Astrocyte of the spinal cord (primary cell): Measurements from ENCODE around the gene RCBTB1.

Experiments
- DNase-seq: peaks from one replicate; pipeline ENCODE4 v3.0.0; 2011; ENCODE audit warnings: low read depth, low spot score
- H3K4me3 ChIP-seq: 2 replicates; pipeline ENCODE4 v1.5.1; 2011; ENCODE audit warnings: low read depth, mild to moderate bottlenecking, low read length, moderate library complexity
- CTCF ChIP-seq: IDR thresholded peaks from 2 replicates; pipeline ENCODE4 v1.5.1; 2012; ENCODE audit warnings: low read depth, mild to moderate bottlenecking, low read length, inconsistent platforms
- in situ Hi-C: cut with HindIII; loops from 2 replicates; pipeline ENCODE4 v1.10.0; 2017; ENCODE audit warnings: low sequenced_read_pairs

RCBTB1 gene

GRCh38 chr13:49587311-49587847 is 2.0 kb upstream of the RCBTB1 start:
- TF ChIP-seq CTCF, result no peak
- in situ Hi-C loops, result no loop called here
- no peak overlapping the region for H3K4me3 ChIP-seq
- DNase-seq, result no peak

- no peak for TF ChIP-seq CTCF
- no peak overlapping the region for H3K4me3 ChIP-seq
- no peak for DNase-seq
- in situ Hi-C loops, result no loop called here
Measured at GRCh38 chr13:49586717-49587116, 1.4 kb upstream of the RCBTB1 start.

- no peak for TF ChIP-seq CTCF
- in situ Hi-C loops, result no loop called here
- H3K4me3 ChIP-seq, result peak overlapping the region; percentile 83
- peak; percentile 22 for DNase-seq
Measured at GRCh38 chr13:49584771-49585182, 581 bp downstream of the RCBTB1 start.

- no peak for TF ChIP-seq CTCF
- no peak overlapping the region for H3K4me3 ChIP-seq
- in situ Hi-C loops, result no loop called here
- DNase-seq, result no peak
Measured at GRCh38 chr13:49580980-49581680, 4.2 kb downstream of the RCBTB1 start.

GRCh38 chr13:49579501-49579900 is 5.9 kb downstream of the RCBTB1 start:
- TF ChIP-seq CTCF, result no peak
- DNase-seq, result no peak
- in situ Hi-C loops, result no loop called here
- no peak overlapping the region for H3K4me3 ChIP-seq

- in situ Hi-C loops, result no loop called here
- no peak for TF ChIP-seq CTCF
Measured at GRCh38 chr13:49571299-49572240, 13.8 kb downstream of the RCBTB1 start.

More at GRCh38 chr13:49571299-49572240, 13.8 kb downstream of the RCBTB1 start:
- no peak for DNase-seq
- no peak overlapping the region for H3K4me3 ChIP-seq
